GM19023 (cell line): Measurements from ENCODE around the gene ZBED5.
"Not testable (repeated sequence)": the region's sequence is repeated elsewhere in the genome, so short reads cannot be mapped to it uniquely, and the experiment has no call there.

Source experiments
- ATAC-seq: cut with Tn5 transposase; IDR thresholded peaks from one replicate; pipeline ENCODE4 v1.9.1; 2021; ENCODE audit warnings: mild to moderate bottlenecking, moderate library complexity; ENCODE audit not compliant: unreplicated experiment

The ZBED5 gene

GRCh38 chr11:10857709-10858438 lies at the start of gene ZBED5:
Gene ZBED5, minus strand, starts transcription at chr11:10858053. Its CDS starts 3,108 bp downstream, at chr11:10854945.
- peak; percentile 90 for ATAC-seq

- no peak for ATAC-seq
These were observed 48.7 kb upstream of the ZBED5 start for GRCh38 chr11:10906521-10906920.

- ATAC-seq: no peak
These were observed 44.6 kb upstream of the ZBED5 start for GRCh38 chr11:10902301-10903063.

- ATAC-seq: no peak
These were observed 43.0 kb upstream of the ZBED5 start for GRCh38 chr11:10900681-10901415.

GRCh38 chr11:10899121-10899830 lies 41.4 kb upstream of the ZBED5 start:
- no peak for ATAC-seq

GRCh38 chr11:10898763-10899025 lies 40.8 kb upstream of the ZBED5 start:
- no peak for ATAC-seq

- no peak for ATAC-seq
These were observed 40.3 kb upstream of the ZBED5 start for GRCh38 chr11:10898003-10898762.

- ATAC-seq: no peak
These were observed 39.3 kb upstream of the ZBED5 start for GRCh38 chr11:10897150-10897549.

GRCh38 chr11:10896493-10896892 lies 38.6 kb upstream of the ZBED5 start:
- ATAC-seq: no peak

GRCh38 chr11:10895285-10895684 lies 37.4 kb upstream of the ZBED5 start:
- ATAC-seq: no peak

GRCh38 chr11:10894666-10895065 lies 36.8 kb upstream of the ZBED5 start:
- no peak for ATAC-seq

- ATAC-seq: no peak
These were observed 35.9 kb upstream of the ZBED5 start for GRCh38 chr11:10893714-10894151.

- no peak for ATAC-seq
These were observed 34.4 kb upstream of the ZBED5 start for GRCh38 chr11:10892250-10892649.

- ATAC-seq: no peak
These were observed 33.4 kb upstream of the ZBED5 start for GRCh38 chr11:10891151-10891720.

GRCh38 chr11:10890083-10890482 lies 32.2 kb upstream of the ZBED5 start:
- not testable (repeated sequence) for ATAC-seq

- no peak for ATAC-seq
These were observed 29.5 kb upstream of the ZBED5 start for GRCh38 chr11:10887307-10887706.

GRCh38 chr11:10886652-10887250 lies 28.9 kb upstream of the ZBED5 start:
- no peak for ATAC-seq

GRCh38 chr11:10885703-10886363 lies 28.0 kb upstream of the ZBED5 start:
- ATAC-seq: no peak

GRCh38 chr11:10884292-10884691 lies 26.4 kb upstream of the ZBED5 start:
- ATAC-seq: not testable (repeated sequence)
